ENCODE results near the gene NDUFV1.

- TF ChIP-seq CTCF (conservative IDR thresholded peaks at IDR 0.05; ENCODE audit: low read depth, low read length) (no peak), EZH2 (IDR thresholded peaks at IDR 0.05; ENCODE audit: borderline replicate concordance, low read depth, low read length, poor library complexity, severe bottlenecking) (no peak)
Observed at GRCh38 chr11:67577951-67578350, 28.8 kb upstream of the NDUFV1 start.

All from A673 (cell line).